H1 (cell line): ENCODE data around the gene BTG2. TPM values are rescaled to one million over a fixed set of nuclear protein-coding genes. Genes with fewer than 3 reads are reported as not detected.

Experiments
- CTCF ChIA-PET: fragments of 300-600 bp; sonication (Branson Sonifier 250); formaldehyde crosslinking; loops from one replicate; lab custom pipeline; 2021; ENCODE audit not compliant: partially characterized antibody; lab: Charles Lee
- POLR2A ChIA-PET: fragments of 300-600 bp; sonication (Branson Sonifier 250); formaldehyde crosslinking; loops from one replicate; lab custom pipeline; 2021; ENCODE audit warnings: inconsistent platforms; ENCODE audit not compliant: partially characterized antibody; lab: Charles Lee
- DNase-seq, 2 experiments: peaks; one replicate each; pipeline versions ENCODE4 v3.0.0 to v3.0.0-alpha.2; 2010 to 2022; ENCODE audit warnings: low spot score in 2 of 2, low read depth in 1 of 2, mixed read lengths in 1 of 2
- FAIRE-seq: peaks from 2 replicates; lab custom pipeline; 2011; peaks lifted over from hg19 to GRCh38; lab: Jason Lieb, UNC
- H2AFZ ChIP-seq: 2 replicates; pipeline ENCODE4 v1.8.1; 2012; ENCODE audit warnings: low read length, inconsistent platforms
- H2AK5ac ChIP-seq: 2 replicates; pipeline ENCODE4 v1.6.1; 2013; ENCODE audit warnings: low read depth, low read length
- H2BK120ac ChIP-seq: replicated peaks from 2 replicates; pipeline ENCODE3; 2013; ENCODE audit warnings: low read depth, low read length, inconsistent platforms
- H2BK12ac ChIP-seq: 2 replicates; pipeline ENCODE4 v1.6.1; 2013; ENCODE audit warnings: low read depth, low read length
- H2BK15ac ChIP-seq: 2 replicates; pipeline ENCODE4 v1.6.1; 2013; ENCODE audit warnings: low read length
- H2BK20ac ChIP-seq: 2 replicates; pipeline ENCODE4 v1.6.1; 2013; ENCODE audit warnings: low read length
- H2BK5ac ChIP-seq: 2 replicates; pipeline ENCODE4 v1.6.1; 2013; ENCODE audit warnings: low read depth, low read length
- H3K14ac ChIP-seq: 2 replicates; pipeline ENCODE4 v1.6.1; 2013; ENCODE audit warnings: inconsistent platforms; ENCODE audit not compliant: insufficient read length
- H3K18ac ChIP-seq: 2 replicates; pipeline ENCODE4 v1.6.1; 2013; ENCODE audit warnings: low read length; ENCODE audit errors: extremely low read depth
- H3K23ac ChIP-seq: 2 replicates; pipeline ENCODE4 v1.6.1; 2013; ENCODE audit warnings: inconsistent platforms; ENCODE audit not compliant: insufficient read length
- H3K23me2 ChIP-seq: 2 replicates; pipeline ENCODE4 v1.6.1; 2013; ENCODE audit warnings: low read depth, low read length
- H3K27ac ChIP-seq: 2 replicates; pipeline ENCODE4 v1.6.1; 2011; ENCODE audit warnings: low read depth, low read length, inconsistent platforms
- H3K27me3 ChIP-seq, 4 experiments: replicated peaks in 1 of 4; 1 replicate in 1 of 4; 2 replicates in 3 of 4; pipeline versions ENCODE4 v1.6.1 to v1.8.1; 2011 to 2013; ENCODE audit warnings: low read length in 3 of 4, mild to moderate bottlenecking in 3 of 4, inconsistent platforms in 2 of 4, mixed read lengths in 2 of 4, moderate library complexity in 1 of 4; ENCODE audit not compliant: control insufficient read depth in 3 of 4, insufficient read depth in 3 of 4; ENCODE audit errors: extremely low read depth in 1 of 4
- H3K36me3 ChIP-seq, 4 experiments: 2 replicates each; pipeline versions ENCODE4 v1.6.1 to v1.8.1; 2011 to 2013; ENCODE audit warnings: mild to moderate bottlenecking in 4 of 4, low read length in 3 of 4, moderate library complexity in 2 of 4, control low read depth in 1 of 4, inconsistent platforms in 1 of 4; ENCODE audit not compliant: insufficient read depth in 4 of 4, control insufficient read depth in 2 of 4
- H3K4ac ChIP-seq: replicated peaks from 2 replicates; pipeline ENCODE3; 2013; ENCODE audit warnings: low read length, low read depth, mixed read lengths, inconsistent platforms; ENCODE audit not compliant: insufficient read length
- H3K4me1 ChIP-seq, 4 experiments: replicated peaks in 1 of 4; 1 replicate in 1 of 4; 2 replicates in 3 of 4; pipeline versions ENCODE4 v1.6.1 to v1.8.1; 2011 to 2013; ENCODE audit warnings: low read length in 3 of 4, inconsistent platforms in 2 of 4, mixed read lengths in 1 of 4; ENCODE audit not compliant: insufficient read depth in 4 of 4, control insufficient read depth in 3 of 4
- H3K4me2 ChIP-seq, 2 experiments: 2 replicates each; pipeline versions ENCODE4 v1.6.1 to v1.8.1; 2011 to 2013; ENCODE audit warnings: low read depth in 2 of 2, low read length in 2 of 2, control low read depth in 1 of 2, inconsistent platforms in 1 of 2, mild to moderate bottlenecking in 1 of 2; ENCODE audit not compliant: insufficient read depth in 1 of 2
- H3K4me3 ChIP-seq, 4 experiments: fragments of 200-600, 300-600 bp in 1 of 4; sonication (generic), shearing (Covaris generic), sonication (Bioruptor Twin) in 1 of 4; 2 replicates each; pipeline versions ENCODE4 v1.5.1 to v1.8.1; 2011 to 2016; ENCODE audit warnings: low read length in 4 of 4, low read depth in 3 of 4, control low read depth in 2 of 4, inconsistent platforms in 2 of 4, mild to moderate bottlenecking in 2 of 4, mixed read lengths in 1 of 4, moderate library complexity in 1 of 4; ENCODE audit not compliant: insufficient read depth in 2 of 4; ENCODE audit errors: extremely low read depth in 1 of 4
- H3K56ac ChIP-seq: replicated peaks from 2 replicates; pipeline ENCODE3; 2013; ENCODE audit warnings: low read depth, mild to moderate bottlenecking, mixed read lengths, low read length, inconsistent platforms; ENCODE audit not compliant: insufficient read length
- H3K79me1 ChIP-seq: 2 replicates; pipeline ENCODE4 v1.6.1; 2013; ENCODE audit warnings: low read depth, low read length, control low read depth
- H3K79me2 ChIP-seq, 2 experiments: 2 replicates each; pipeline versions ENCODE4 v1.6.1 to v1.8.1; 2012 to 2013; ENCODE audit warnings: low read length in 2 of 2, mild to moderate bottlenecking in 2 of 2, inconsistent platforms in 1 of 2; ENCODE audit not compliant: insufficient read depth in 2 of 2, control insufficient read depth in 1 of 2
- H3K9ac ChIP-seq, 4 experiments: replicated peaks in 1 of 4; 1 replicate in 1 of 4; 2 replicates in 3 of 4; pipeline versions ENCODE4 v1.6.1 to v1.8.1; 2011 to 2013; ENCODE audit warnings: low read depth in 3 of 4, low read length in 3 of 4, control low read depth in 2 of 4, mild to moderate bottlenecking in 2 of 4, moderate library complexity in 2 of 4, inconsistent platforms in 1 of 4; ENCODE audit errors: extremely low read depth in 1 of 4
- H3K9me3 ChIP-seq, 2 experiments: 2 replicates each; pipeline versions ENCODE4 v1.6.1 to v1.8.1; 2012 to 2013; ENCODE audit warnings: mild to moderate bottlenecking in 2 of 2, moderate library complexity in 2 of 2, control low read depth in 1 of 2, inconsistent platforms in 1 of 2, low read depth in 1 of 2, low read length in 1 of 2, mixed read lengths in 1 of 2; ENCODE audit not compliant: insufficient read depth in 2 of 2
- H4K20me1 ChIP-seq, 2 experiments: replicated peaks in 1 of 2; 2 replicates each; pipeline versions ENCODE3 to v1.8.1; 2011 to 2013; ENCODE audit warnings: inconsistent platforms in 2 of 2, low read length in 2 of 2, mild to moderate bottlenecking in 1 of 2; ENCODE audit not compliant: insufficient read depth in 2 of 2, control insufficient read depth in 1 of 2
- H4K5ac ChIP-seq: 2 replicates; pipeline ENCODE4 v1.6.1; 2013; ENCODE audit warnings: low read length, low read depth, mixed read lengths, inconsistent platforms; ENCODE audit not compliant: insufficient read length
- H4K8ac ChIP-seq: 2 replicates; pipeline ENCODE4 v1.8.0; 2013; ENCODE audit warnings: mild to moderate bottlenecking, moderate library complexity, low read length, inconsistent platforms; ENCODE audit not compliant: insufficient read depth; ENCODE audit errors: extremely low read depth
- H4K91ac ChIP-seq: replicated peaks from 2 replicates; pipeline ENCODE3; 2013; ENCODE audit warnings: low read length, mixed read lengths, inconsistent platforms; ENCODE audit not compliant: insufficient read length
- ATF2 ChIP-seq: IDR thresholded peaks from 2 replicates; pipeline ENCODE4 v1.6.1; 2012; ENCODE audit warnings: low read length, inconsistent platforms
- CREB1 ChIP-seq: IDR thresholded peaks from 2 replicates; pipeline ENCODE4 v1.6.1; 2012; ENCODE audit warnings: inconsistent platforms
- CTBP2 ChIP-seq: IDR thresholded peaks from 2 replicates; pipeline ENCODE4 v1.7.0; 2011; ENCODE audit warnings: borderline replicate concordance, mild to moderate bottlenecking, moderate library complexity, mixed read lengths, low read length; ENCODE audit not compliant: insufficient read depth, insufficient read length
- CTCF ChIP-seq, 3 experiments: IDR thresholded peaks; 1 replicate in 2 of 3; 2 replicates in 1 of 3; pipeline versions ENCODE4 v1.5.1 to v1.6.1; 2011; ENCODE audit warnings: low read length in 3 of 3, mild to moderate bottlenecking in 3 of 3, inconsistent platforms in 2 of 3, low read depth in 1 of 3, moderate library complexity in 1 of 3; ENCODE audit not compliant: insufficient read depth in 1 of 3; ENCODE audit errors: control extremely low read depth in 1 of 3
- HDAC6 ChIP-seq: IDR thresholded peaks from one replicate; pipeline ENCODE4 v1.7.1; 2012; ENCODE audit warnings: low read depth, mild to moderate bottlenecking, inconsistent platforms, low read length, moderate library complexity
- JUND ChIP-seq: IDR thresholded peaks from 2 replicates; pipeline ENCODE4 v1.6.1; 2011; ENCODE audit warnings: mild to moderate bottlenecking, improper control_type of control experiment, low read length
- MAX ChIP-seq: IDR thresholded peaks from 2 replicates; pipeline ENCODE4 v1.6.1; 2012; ENCODE audit warnings: inconsistent platforms
- NANOG ChIP-seq: IDR thresholded peaks from 2 replicates; pipeline ENCODE4 v1.6.1; 2011; ENCODE audit warnings: low read length, low read depth, mild to moderate bottlenecking, inconsistent platforms; ENCODE audit not compliant: insufficient read depth, poor library complexity, severe bottlenecking
- TBP ChIP-seq: IDR thresholded peaks from 2 replicates; pipeline ENCODE4 v1.6.1; 2011; ENCODE audit warnings: low read depth, low read length, improper control_type of control experiment
- WGBS, 2 experiments: shearing (Covaris generic) in 1 of 2; methylation state at CpG; one replicate each; pipeline versions ENCODE4 v1.1.6 to v1.1.7; 2013 to 2015; ENCODE audit warnings: low lambda C conversion rate in 2 of 2, mixed read lengths in 2 of 2, inconsistent platforms in 1 of 2, low coverage in 1 of 2, missing lambda C conversion rate in 1 of 2; ENCODE audit not compliant: insufficient replicate concordance in 2 of 2, insufficient coverage in 1 of 2, insufficient read length in 1 of 2; ENCODE audit errors: extremely low coverage in 1 of 2, missing lambda C conversion rate in 1 of 2; 5-methylcytosine and 5-hydroxymethylcytosine counted together
- polyA plus RNA-seq, 7 experiments: library from polyadenylated mRNA; depleted of rRNA in 3 of 7; stranded (reverse) in 5 of 7; unstranded in 2 of 7; fragments of >200 nt in 5 of 7; fragments of 200-250 nt in 2 of 7; gene quantifications; 1 replicate in 5 of 7; 2 replicates in 1 of 7; 4 replicates in 1 of 7; pipeline versions ENCODE4 v1.2.1 to v1.2.3, GENCODE V29; 2011 to 2013; ENCODE audit warnings: missing spikeins in 2 of 7, mixed read lengths in 2 of 7
- total RNA-seq: library from RNA; stranded (reverse); fragmentation: NEBNext Ultra II Directional; extraction: Animal tissue kit (Norgen Biotek cat#: 25700); gene quantifications from 2 replicates; pipeline ENCODE4 v1.2.1, GENCODE V29; 2021

BTG2 gene
- total and polyA plus RNA-seq, 2 of the 8 experiments (the other 6 are each of a cell fraction or from before 2014, with no cell fraction given): 4.8 to 11.0 TPM

GRCh38 chr1:203346769-203347102 lies 41.4 kb downstream of the BTG2 start:
- DNase-seq (no peak), FAIRE-seq (no peak)
- Histone ChIP-seq H3K18ac (no peak overlapping the region), H2BK20ac (no peak overlapping the region), H3K36me3 (no peaks in the 10 kb centered on the region; a peak in 1 of 8 replicates), H3K79me2 (no peaks in the 10 kb centered on the region), H3K4ac (no peak overlapping the region), H3K23me2 (0 out of 2 replicates have a peak, but pooled peaks cover 2% of the 10 kb centered on the region), H2BK12ac (no peak overlapping the region), H4K5ac (no peak overlapping the region), H3K27ac (no peak overlapping the region), H3K4me3 (no peak overlapping the region), H4K8ac (no peak overlapping the region), H3K27me3 (no peaks in the 10 kb centered on the region; a peak in 1 of 7 replicates), H3K9ac (no peak overlapping the region), H4K20me1 (no peaks in the 10 kb centered on the region), H3K79me1 (no peaks in the 10 kb centered on the region), H3K56ac (no peak overlapping the region), H2AFZ (no peak overlapping the region), H2BK5ac (no peak overlapping the region), H2BK120ac (no peak overlapping the region), H3K14ac (no peak overlapping the region), H3K4me1 (peaks cover 0 to 4% (median 2%) of the 10 kb centered on the region in 4 experiments; a peak in 2 of 7 replicates), H3K23ac (no peak overlapping the region), H2AK5ac (no peak overlapping the region), H4K91ac (no peak overlapping the region), H2BK15ac (no peak overlapping the region), H3K9me3 (no peaks in the 10 kb centered on the region), H3K4me2 (no peak overlapping the region)
- TF ChIP-seq JUND: no peak
- TF ChIP-seq MAX: no peak
- no peak for TF ChIP-seq NANOG
- TF ChIP-seq CTCF (IDR thresholded peaks at IDR 0.05; ENCODE audit: control extremely low read depth in 1 of 3, insufficient read depth in 1 of 3, low read depth in 1 of 3, low read length in 3 of 3): no peak
- TF ChIP-seq ATF2: no peak
- no peak for TF ChIP-seq HDAC6
- no peak for TF ChIP-seq TBP
- no peak for TF ChIP-seq CTBP2
- TF ChIP-seq CREB1: no peak
- ChIA-PET CTCF (interaction anchor here (0.5 to 24.2 kb wide), 12 partner anchors 4 to 1980 kb away, joined by 3 to 785 read pairs (median 119); partner anchors contain the start of genes FMOD and PRELP), POLR2A (no interaction called here)
- 88% methylated on average over 3 of the region's 3 CpGs; no CpG with 5 or more reads in 1 of the 2 experiments for WGBS, 2 experiments
